Breast epithelium (tissue), 3 donors: Measurements from ENCODE around the gene ARHGAP45.

Source experiments
- CTCF ChIP-seq, 3 donors: fragments of 450-650 bp; IDR thresholded peaks; one replicate each; pipeline ENCODE4 v1.5.1; 2016 to 2017; ENCODE audit warnings: antibody characterized with exemption in 3 of 3, mild to moderate bottlenecking in 3 of 3, moderate library complexity in 3 of 3
- POLR2A ChIP-seq: fragments of 450-650 bp; IDR thresholded peaks from one replicate; pipeline ENCODE4 v1.6.1; 2016; ENCODE audit warnings: antibody characterized with exemption, mild to moderate bottlenecking, moderate library complexity
- POLR2AphosphoS5 ChIP-seq, 3 donors: sonication (generic); formaldehyde crosslinking; IDR thresholded peaks; one replicate each; pipeline ENCODE4 v1.6.1; 2017; ENCODE audit warnings: antibody characterized with exemption in 3 of 3

GRCh38 chr19:1085676-1086442 lies 18.9 kb downstream of the ARHGAP45 start:
- TF ChIP-seq CTCF (IDR thresholded peaks at IDR 0.05): no peak
- no peak for TF ChIP-seq POLR2A
- no peak for TF ChIP-seq POLR2AphosphoS5 (IDR thresholded peaks at IDR 0.05)
